ENCODE measurements around the gene NKIRAS2. TPM values are rescaled to one million over a fixed set of nuclear protein-coding genes. Genes with fewer than 3 reads are reported as not detected.
A peak's percentile ranks its signal among the peaks of the same experiment; 100 is the strongest.

Gene NKIRAS2
- polyA plus RNA-seq, 1 donor from 2014 or later, result 60.2 TPM

DNA sequence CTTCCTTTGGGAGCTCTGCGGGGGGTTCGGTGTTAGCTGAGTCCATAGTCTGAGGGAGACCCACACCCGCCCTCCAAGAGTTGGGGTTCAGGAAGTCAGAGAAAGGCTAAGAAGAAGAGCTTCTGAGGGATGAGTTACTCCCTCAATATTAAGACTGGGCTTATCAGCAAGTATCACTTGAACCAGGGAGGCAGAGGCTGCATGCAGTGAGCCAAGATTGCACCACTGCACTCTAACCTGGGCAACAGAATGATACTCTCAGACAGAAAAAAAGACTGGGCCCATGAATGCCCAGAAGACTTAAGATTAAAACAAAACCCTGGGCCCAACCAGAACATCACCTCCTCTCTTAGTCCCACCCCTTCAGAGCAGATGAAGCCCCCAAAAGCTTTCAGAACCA lies 6.0 kb downstream of the NKIRAS2 start (continued):
- TF ChIP-seq, protein P1, sequence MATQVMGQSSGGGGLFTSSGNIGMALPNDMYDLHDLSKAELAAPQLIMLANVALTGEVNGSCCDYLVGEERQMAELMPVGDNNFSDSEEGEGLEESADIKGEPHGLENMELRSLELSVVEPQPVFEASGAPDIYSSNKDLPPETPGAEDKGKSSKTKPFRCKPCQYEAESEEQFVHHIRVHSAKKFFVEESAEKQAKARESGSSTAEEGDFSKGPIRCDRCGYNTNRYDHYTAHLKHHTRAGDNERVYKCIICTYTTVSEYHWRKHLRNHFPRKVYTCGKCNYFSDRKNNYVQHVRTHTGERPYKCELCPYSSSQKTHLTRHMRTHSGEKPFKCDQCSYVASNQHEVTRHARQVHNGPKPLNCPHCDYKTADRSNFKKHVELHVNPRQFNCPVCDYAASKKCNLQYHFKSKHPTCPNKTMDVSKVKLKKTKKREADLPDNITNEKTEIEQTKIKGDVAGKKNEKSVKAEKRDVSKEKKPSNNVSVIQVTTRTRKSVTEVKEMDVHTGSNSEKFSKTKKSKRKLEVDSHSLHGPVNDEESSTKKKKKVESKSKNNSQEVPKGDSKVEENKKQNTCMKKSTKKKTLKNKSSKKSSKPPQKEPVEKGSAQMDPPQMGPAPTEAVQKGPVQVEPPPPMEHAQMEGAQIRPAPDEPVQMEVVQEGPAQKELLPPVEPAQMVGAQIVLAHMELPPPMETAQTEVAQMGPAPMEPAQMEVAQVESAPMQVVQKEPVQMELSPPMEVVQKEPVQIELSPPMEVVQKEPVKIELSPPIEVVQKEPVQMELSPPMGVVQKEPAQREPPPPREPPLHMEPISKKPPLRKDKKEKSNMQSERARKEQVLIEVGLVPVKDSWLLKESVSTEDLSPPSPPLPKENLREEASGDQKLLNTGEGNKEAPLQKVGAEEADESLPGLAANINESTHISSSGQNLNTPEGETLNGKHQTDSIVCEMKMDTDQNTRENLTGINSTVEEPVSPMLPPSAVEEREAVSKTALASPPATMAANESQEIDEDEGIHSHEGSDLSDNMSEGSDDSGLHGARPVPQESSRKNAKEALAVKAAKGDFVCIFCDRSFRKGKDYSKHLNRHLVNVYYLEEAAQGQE (IDR thresholded peaks at IDR 0.05; ENCODE audit: borderline replicate concordance), result no peak
- TF ChIP-seq EP300 (conservative IDR thresholded peaks at IDR 0.05; ENCODE audit: poor library complexity, severe bottlenecking), result no peak

DNA sequence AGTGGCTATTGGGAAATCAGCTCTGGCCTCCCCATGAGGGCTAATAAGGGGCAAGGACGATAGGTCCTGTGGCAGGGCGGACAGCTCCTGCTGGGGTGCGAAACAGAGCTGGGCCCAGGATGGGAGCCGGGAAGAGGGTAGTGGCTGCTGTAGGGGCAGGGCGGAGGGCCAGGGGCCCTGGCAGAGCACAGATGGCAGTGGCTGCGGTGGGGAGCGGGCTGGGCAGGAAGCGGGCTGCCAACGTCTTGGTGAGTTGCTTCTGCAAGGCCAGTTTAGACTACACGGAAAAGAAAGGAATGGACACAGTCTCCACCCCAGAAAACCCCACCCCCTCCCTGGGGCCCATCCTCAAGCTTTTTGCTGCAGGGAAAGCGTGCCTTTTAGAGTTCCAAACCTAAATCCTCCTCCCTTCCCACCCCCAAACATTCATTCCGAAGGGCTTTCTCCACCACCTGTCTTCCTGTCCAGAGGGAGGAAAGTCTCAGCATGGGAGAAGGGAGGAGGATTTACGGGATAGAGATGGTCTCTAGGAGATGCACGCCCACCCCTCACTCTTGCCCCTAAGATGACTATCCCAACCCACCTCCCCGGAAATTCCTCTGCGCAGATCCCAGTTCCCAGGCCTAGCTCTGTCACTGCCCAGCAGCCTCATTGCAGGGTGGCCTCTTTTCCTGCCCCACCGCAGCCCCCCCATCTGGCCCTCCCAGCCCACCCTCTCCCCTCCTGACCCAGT lies 7.1 kb downstream of the NKIRAS2 start:
- H3K36me3 ChIP-seq (ENCODE audit: insufficient read depth, low read length), result no peaks in the 10 kb centered on the region
- no peaks in the 10 kb centered on the region for H4K20me1 ChIP-seq (ENCODE audit: insufficient read depth)
- no peak overlapping the region for H3K27ac ChIP-seq (ENCODE audit: low read length)
- H3K4me2 ChIP-seq (ENCODE audit: low read length), result no peak overlapping the region
- H2AFZ ChIP-seq (ENCODE audit: low read depth, low read length), result no peak overlapping the region
- no peaks in the 10 kb centered on the region for H3F3A ChIP-seq (ENCODE audit: insufficient read depth, low read length, poor library complexity, severe bottlenecking)
- no peaks in the 10 kb centered on the region for H3K27me3 ChIP-seq (ENCODE audit: insufficient read depth, low read depth, low read length)
- no peaks in the 10 kb centered on the region for H3K79me2 ChIP-seq (replicated peaks; ENCODE audit: insufficient read depth, low read length)
- no peaks in the 10 kb centered on the region for H3K9me2 ChIP-seq (ENCODE audit: insufficient read depth, low read length)
- no peak overlapping the region for H3K9ac ChIP-seq (ENCODE audit: low read length)
- H3K9me3 ChIP-seq (ENCODE audit: low read length), result no peaks in the 10 kb centered on the region
- no peak overlapping the region for H3K4me3 ChIP-seq (ENCODE audit: low read length)
- TF ChIP-seq POLR2AphosphoS5 (IDR thresholded peaks at IDR 0.05) (peak; percentile 6), TAF1 (IDR thresholded peaks at IDR 0.05; ENCODE audit: low read depth) (no peak)

DNA sequence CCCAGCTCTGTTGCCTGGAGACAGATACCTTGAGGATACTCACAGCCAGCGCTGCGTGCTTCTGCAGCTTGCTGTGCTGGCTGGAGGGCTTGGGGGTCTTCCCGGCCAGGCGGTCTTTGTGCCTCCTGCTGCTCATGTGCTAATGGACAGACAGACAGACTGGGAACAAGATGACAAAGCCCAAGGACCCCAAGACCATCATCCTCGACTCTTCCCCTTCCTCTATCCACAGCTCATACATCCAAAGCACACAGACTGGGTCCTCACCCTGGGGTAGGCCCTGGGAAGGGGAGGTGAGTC lies 7.7 kb downstream of the NKIRAS2 start:
- H3K9me3 ChIP-seq (ENCODE audit: low read length), result no peaks in the 10 kb centered on the region
- no peaks in the 10 kb centered on the region for H3K36me3 ChIP-seq (ENCODE audit: insufficient read depth, low read length)
- no peaks in the 10 kb centered on the region for H3F3A ChIP-seq (ENCODE audit: insufficient read depth, low read length, poor library complexity, severe bottlenecking)
- no peak overlapping the region for H3K4me3 ChIP-seq (ENCODE audit: low read length)
- no peaks in the 10 kb centered on the region for H3K9me2 ChIP-seq (ENCODE audit: insufficient read depth, low read length)
- peak overlapping the region; percentile 12 for H3K27ac ChIP-seq (ENCODE audit: low read length)
- no peaks in the 10 kb centered on the region for H3K27me3 ChIP-seq (ENCODE audit: insufficient read depth, low read depth, low read length)
- H3K4me2 ChIP-seq (ENCODE audit: low read length), result no peak overlapping the region
- TF ChIP-seq SMC3 (conservative IDR thresholded peaks at IDR 0.05; ENCODE audit: poor library complexity) (no peak), EP300 (conservative IDR thresholded peaks at IDR 0.05; ENCODE audit: poor library complexity, severe bottlenecking) (no peak), POLR2AphosphoS5 (IDR thresholded peaks at IDR 0.05) (no peak), TAF1 (IDR thresholded peaks at IDR 0.05; ENCODE audit: low read depth) (no peak), RAD21 (conservative IDR thresholded peaks at IDR 0.05) (no peak), MXI1 (conservative IDR thresholded peaks at IDR 0.05; ENCODE audit: poor library complexity, severe bottlenecking) (no peak), EZH2 (IDR thresholded peaks at IDR 0.05; ENCODE audit: borderline replicate concordance, insufficient read depth, low read length, poor library complexity, severe bottlenecking) (no peak)
- TF ChIP-seq, protein P2, sequence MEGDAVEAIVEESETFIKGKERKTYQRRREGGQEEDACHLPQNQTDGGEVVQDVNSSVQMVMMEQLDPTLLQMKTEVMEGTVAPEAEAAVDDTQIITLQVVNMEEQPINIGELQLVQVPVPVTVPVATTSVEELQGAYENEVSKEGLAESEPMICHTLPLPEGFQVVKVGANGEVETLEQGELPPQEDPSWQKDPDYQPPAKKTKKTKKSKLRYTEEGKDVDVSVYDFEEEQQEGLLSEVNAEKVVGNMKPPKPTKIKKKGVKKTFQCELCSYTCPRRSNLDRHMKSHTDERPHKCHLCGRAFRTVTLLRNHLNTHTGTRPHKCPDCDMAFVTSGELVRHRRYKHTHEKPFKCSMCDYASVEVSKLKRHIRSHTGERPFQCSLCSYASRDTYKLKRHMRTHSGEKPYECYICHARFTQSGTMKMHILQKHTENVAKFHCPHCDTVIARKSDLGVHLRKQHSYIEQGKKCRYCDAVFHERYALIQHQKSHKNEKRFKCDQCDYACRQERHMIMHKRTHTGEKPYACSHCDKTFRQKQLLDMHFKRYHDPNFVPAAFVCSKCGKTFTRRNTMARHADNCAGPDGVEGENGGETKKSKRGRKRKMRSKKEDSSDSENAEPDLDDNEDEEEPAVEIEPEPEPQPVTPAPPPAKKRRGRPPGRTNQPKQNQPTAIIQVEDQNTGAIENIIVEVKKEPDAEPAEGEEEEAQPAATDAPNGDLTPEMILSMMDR (IDR thresholded peaks at IDR 0.05; ENCODE audit: poor library complexity, severe bottlenecking), result no peak
- TF ChIP-seq, protein P1 (IDR thresholded peaks at IDR 0.05; ENCODE audit: borderline replicate concordance), result no peak
- H2AFZ ChIP-seq (ENCODE audit: low read depth, low read length), result no peak overlapping the region
- H3K79me2 ChIP-seq (replicated peaks; ENCODE audit: insufficient read depth, low read length), result no peaks in the 10 kb centered on the region
- no peaks in the 10 kb centered on the region for H4K20me1 ChIP-seq (ENCODE audit: insufficient read depth)
- H3K9ac ChIP-seq (ENCODE audit: low read length), result peak overlapping the region; percentile 4

Measured in neural cell (in vitro differentiated cells).